M059J (cell line): ENCODE measurements around the gene FCGR2B. TPM values are rescaled to one million over a fixed set of nuclear protein-coding genes. Genes with fewer than 3 reads are reported as not detected.
"Not testable (repeated sequence)": the region's sequence is repeated elsewhere in the genome, so short reads cannot be mapped to it uniquely, and the experiment has no call there.

ENCODE experiments used
- DNase-seq: peaks from one replicate; pipeline ENCODE4 v3.0.0-alpha.2; 2012; ENCODE audit warnings: low read depth
- total RNA-seq: library from RNA; depleted of rRNA; stranded (reverse); fragments of >200 nt; shearing (Covaris generic); gene quantifications from 2 replicates; pipeline ENCODE4 v1.2.3, GENCODE V29; 2014

The FCGR2B gene
- total RNA-seq, 1 experiment from 2014 or later: not detected

GRCh38 chr1:161647507-161648360 is 15.2 kb upstream of the FCGR2B start:
- peak; percentile 61 for DNase-seq

GRCh38 chr1:161653541-161653940 is 9.4 kb upstream of the FCGR2B start:
- not testable (repeated sequence) for DNase-seq

DNA sequence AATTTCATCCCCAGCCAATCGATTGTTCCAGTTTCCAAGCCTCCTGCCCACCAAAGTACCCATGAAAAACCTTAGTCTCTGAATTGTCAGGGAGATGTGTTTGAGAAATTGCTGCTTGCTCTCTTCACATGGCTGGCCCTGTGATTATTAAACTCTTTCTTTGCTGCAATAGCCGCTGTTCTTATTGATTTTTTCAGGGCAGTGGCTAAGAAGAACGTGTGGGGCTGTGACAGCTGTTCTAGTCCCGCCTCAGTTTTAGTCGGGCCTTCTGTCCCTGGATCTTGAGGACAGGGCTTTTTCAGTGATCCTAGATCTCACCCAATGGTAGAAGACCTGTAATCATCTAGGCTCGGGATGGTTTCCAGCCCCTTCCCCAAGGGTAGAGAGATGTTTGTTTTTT is 9.0 kb upstream of the FCGR2B start:
- not testable (repeated sequence) for DNase-seq

GRCh38 chr1:161658524-161658923 is 4.4 kb upstream of the FCGR2B start:
- DNase-seq: not testable (repeated sequence)

GRCh38 chr1:161661660-161662311 is 1.2 kb upstream of the FCGR2B start:
- not testable (repeated sequence) for DNase-seq

DNA sequence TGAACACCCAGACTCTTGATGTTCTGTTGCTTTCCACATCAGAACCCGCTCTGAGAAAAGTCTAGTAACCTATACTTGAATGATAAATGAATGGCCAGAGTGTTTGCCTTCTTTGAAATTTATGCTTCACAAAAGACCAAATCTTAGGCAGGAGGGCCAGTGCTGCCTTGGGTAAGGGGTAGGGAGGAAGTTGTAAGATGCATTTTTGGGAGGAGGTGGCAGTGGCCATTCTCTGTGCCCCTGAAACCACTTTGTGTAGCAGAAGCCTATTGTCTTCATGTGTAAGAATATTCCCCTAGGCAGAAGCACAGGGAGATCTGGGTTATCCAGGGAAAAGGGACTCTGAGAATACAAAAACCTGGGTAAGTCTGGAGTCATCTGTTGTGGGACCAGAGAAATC is 626 bp downstream of the FCGR2B start:
- DNase-seq: not testable (repeated sequence)

DNA sequence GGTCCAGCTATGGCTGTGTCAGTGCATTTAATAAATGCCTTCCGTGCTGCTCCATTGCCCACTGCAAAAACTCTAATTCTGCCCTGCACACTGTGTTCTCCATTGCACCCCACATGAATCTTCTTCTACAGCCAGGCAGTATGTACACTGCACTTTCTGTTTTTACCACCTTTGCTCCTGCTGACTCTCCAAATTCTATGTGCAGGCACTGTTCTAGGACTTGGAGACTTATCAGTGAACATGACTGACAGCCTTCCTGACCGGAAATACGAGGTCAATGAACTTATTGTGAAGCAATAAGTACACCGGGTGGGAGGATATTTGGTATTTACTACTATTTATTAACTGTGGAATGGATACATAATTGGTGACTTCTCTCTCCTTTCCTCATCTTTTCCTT is 1.7 kb downstream of the FCGR2B start:
- not testable (repeated sequence) for DNase-seq

GRCh38 chr1:161671045-161672020 is 8.4 kb downstream of the FCGR2B start:
- peak; percentile 9 for DNase-seq

GRCh38 chr1:161673437-161673836 is 10.5 kb downstream of the FCGR2B start:
- DNase-seq: not testable (repeated sequence)

DNA sequence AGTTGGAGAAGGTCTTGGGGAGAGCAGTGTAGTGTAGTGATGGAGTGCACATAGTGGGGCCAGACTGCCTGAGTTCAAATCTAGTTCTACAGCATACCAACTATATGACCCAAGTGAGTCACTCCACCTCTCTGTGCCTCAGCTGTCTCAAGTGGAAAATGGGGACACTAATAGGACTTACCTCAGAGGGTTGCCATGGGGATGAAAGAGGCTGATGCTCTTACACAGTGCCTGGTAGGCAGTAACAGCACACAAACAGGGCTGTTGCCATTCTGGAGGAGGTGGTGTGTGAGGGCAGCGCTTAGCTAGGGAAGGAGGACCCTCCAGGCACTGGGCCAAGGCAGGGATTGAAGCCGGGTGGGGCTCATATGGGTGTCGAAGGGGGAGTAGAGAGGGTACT is 11.5 kb downstream of the FCGR2B start:
- DNase-seq: not testable (repeated sequence)

- not testable (repeated sequence) for DNase-seq
Measured at GRCh38 chr1:161674908-161675307, 12.0 kb downstream of the FCGR2B start.

GRCh38 chr1:161676441-161676840 is 13.5 kb downstream of the FCGR2B start:
- DNase-seq: no peak

- no peak for DNase-seq
Measured at GRCh38 chr1:161676958-161677689, 14.2 kb downstream of the FCGR2B start.

DNA sequence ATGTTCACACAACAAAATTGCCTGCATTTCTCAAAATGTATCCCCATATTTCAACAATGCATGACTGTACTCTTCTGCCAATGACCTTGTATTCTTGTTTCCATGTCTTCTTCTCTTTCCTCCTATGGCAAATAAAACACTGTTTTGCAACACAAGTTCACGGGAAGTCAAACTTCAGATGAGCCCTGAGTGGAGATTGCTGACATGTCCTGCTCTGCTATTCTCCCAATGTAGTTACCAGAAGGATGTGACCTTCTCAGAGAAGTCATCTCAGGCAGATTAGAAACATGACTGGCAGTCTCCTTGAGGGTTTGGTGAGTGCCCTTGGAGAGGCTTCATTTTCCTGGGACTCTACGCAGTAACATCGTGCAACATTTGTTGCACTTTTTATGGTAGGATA is 15.6 kb downstream of the FCGR2B start:
- DNase-seq: no peak

DNA sequence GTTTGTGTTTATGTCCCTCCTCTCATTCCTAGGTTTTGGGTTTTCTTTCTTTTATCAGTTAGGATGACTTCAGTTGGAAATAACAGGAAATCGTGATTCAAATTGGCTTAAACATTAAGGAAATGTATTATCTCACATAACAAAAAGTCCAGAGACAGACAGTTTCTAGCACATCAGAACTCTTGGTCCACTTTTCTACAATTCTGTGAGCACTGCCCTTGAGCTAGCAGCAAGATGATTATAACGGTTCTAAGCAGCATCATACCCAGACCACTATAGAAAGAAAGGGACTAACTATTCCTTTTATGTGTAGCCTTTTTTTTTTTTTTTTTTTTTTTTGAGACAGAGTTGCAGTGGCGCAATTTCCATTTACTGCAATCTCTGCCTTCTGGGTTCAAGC is 18.9 kb downstream of the FCGR2B start:
- DNase-seq: no peak

DNA sequence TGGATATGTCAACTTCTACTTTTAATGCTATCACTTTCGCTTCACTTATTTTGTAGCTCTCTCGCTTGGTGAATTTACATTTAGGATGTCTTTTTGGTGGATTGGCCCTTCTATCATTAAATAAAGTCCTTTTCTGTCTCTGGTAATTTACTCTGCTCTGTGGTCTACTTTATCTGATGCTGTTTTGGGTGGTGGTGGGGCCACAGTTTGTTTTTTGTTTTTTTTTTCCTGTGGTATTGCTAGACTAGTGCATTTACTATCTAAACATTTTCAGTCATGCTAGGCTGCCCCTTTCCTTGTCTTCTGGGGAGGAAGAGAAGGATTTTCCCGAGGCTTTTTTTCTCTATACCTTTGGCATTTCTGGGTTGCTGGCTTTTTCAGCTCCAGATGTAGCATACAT is 26.0 kb downstream of the FCGR2B start:
- DNase-seq: no peak

- DNase-seq: no peak
Measured at GRCh38 chr1:161691846-161692245, 28.9 kb downstream of the FCGR2B start.

DNA sequence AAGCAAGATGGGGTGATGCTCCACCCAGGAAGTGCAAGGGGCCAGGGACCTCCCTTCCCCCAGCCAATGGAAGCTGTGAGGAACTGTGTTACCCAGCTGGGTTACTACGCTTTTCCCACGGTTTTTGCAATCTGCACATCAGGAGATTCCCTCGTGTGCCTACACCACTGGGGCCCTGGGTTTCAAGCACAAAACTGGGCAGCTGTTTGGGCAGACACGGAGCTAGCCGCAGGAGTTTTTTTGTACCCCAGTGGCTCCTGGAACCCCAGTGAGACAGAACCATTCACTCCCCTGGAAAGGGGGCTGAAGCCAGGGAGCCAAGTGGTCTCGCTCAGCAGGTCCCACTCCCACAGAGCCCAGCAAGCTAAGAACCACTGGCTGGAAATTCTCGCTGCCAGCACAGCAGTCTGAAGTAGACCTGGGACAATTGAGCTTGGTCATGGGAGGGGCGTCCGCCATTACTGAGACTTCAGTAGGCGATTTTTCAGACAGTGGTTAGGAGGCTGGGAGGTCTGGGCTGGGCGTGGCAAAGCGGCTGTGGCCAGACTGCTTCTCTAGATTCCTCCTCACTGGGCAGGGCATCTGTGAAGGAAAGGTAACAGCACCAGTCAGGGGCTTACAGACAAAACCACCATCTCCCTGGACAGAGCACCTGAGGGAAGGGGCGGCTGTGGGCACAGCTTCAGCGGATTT is 30.2 kb downstream of the FCGR2B start:
- not testable (repeated sequence) for DNase-seq

DNA sequence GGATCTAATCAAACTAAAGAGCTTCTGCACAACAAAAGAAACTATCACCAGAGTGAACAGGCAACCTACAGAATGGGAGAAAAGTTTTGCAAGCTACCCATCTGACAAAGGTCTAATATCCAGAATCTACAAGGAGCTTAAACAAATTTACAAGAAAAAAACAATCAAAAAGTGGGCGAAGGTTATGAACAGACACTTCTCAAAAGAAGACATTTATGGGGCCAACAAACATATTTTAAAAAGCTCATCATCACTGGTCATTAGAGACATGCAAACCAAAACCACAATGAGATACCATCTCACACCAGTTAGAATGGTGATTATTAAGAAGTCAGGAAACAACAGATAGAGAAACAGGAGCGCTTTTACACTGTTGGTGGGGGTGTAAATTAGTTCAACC is 35.4 kb downstream of the FCGR2B start:
- DNase-seq: not testable (repeated sequence)

- DNase-seq: no peak
Measured at GRCh38 chr1:161702250-161702649, 39.3 kb downstream of the FCGR2B start.

DNA sequence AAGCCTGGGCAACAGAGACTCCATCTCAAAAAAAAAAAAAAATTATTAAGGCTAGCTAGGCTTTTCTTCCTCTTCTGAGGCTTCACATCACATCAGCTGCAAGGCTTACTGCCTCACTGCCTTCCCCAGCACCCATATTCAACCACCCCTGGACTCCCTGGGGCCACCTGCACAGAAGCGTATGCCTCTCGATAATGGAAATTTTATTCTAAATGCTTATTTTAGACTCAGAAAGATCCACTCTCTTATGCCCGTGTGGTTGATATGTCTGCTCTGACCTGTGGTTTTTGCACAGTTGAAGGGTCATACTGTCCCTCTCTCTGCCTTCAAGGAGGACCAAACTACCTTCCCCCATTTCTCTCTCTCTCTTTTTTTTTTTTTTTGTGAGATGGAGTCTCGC is 42.6 kb downstream of the FCGR2B start:
- no peak for DNase-seq
